ENCODE data around the gene ASNSD1.

The ASNSD1 gene

DNA sequence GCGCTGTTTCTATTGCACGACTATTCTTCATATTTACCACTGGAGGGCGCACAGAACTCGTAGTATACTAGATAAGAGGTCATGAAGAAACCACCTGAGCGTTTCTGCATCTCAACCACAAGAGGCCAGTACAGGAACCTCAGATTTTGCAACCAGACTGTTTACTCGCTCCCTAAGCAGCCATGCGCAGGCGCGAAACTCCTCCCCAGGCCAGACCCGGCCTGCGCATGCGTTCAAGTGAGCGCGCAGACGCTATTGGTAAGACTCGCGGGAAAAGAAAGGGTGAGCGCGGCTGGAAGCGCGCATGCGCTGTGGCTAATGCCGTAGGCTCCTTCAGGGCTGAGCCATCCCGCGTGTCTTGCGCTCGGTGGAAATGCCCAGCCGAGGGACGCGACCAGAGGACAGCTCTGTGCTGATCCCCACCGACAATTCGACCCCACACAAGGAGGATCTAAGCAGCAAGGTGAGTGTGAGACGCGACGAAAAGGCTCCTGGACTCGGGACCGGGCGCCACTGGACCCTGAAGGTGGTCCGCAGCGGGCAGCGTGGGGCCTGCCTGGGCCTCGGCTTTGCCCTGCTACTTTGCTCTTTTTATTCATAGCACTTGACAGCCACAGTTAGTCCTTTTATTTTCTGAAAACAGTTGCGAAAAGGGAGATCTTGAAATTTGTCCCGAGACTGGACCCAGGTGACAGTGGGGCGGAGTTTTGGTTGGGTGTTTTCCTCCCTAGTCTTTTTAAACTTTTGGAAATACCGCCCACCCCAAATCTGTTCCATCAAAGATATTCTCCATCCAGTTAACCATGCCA, at the start of gene ASNSD1:
Gene ASNSD1 (plus strand): TSS at position 312 of the 809 bp plus-strand sequence. CDS start 4,674 bp downstream, outside the sequence.
- peak within 1 kb of the TSS; percentile 99 for H2AFZ ChIP-seq
- no peaks in the 10 kb centered on the region for H3K27me3 ChIP-seq (ENCODE audit: control insufficient read depth, insufficient read depth, low read length)

GRCh38 chr2:189613077-189613636, 48.1 kb upstream of the ASNSD1 start:
- peak overlapping the region; percentile 53 for H3K4me3 ChIP-seq (ENCODE audit: low read depth, low read length)

More for the DNA sequence above, at the start of gene ASNSD1:
- Histone ChIP-seq H3K9ac (peak within 1 kb of the TSS; percentile 97), H3K27ac (peak within 1 kb of the TSS; percentile 79), H3K79me2 (peaks cover 12% of the 10 kb centered on the region), H3K4me2 (ENCODE audit: low read length) (peak within 1 kb of the TSS; percentile 98), H3K4me1 (peaks cover 8% of the 10 kb centered on the region), H3K9me3 (ENCODE audit: control insufficient read depth, low read length) (no peaks in the 10 kb centered on the region), H3K36me3 (ENCODE audit: control insufficient read depth, insufficient read depth, low read length) (no peaks in the 10 kb centered on the region), H3K4me3 (ENCODE audit: low read depth, low read length) (peak within 1 kb of the TSS; percentile 99)
- TF ChIP-seq CTCF (IDR thresholded peaks at IDR 0.05) = peak; percentile 98

GRCh38 chr2:189613650-189614420, 47.4 kb upstream of the ASNSD1 start:
- Histone ChIP-seq H3K4me2 (ENCODE audit: low read length) (no peak overlapping the region), H3K4me1 (peaks cover 21% of the 10 kb centered on the region), H2AFZ (peak overlapping the region; percentile 77), H3K27ac (peak overlapping the region; percentile 74), H3K36me3 (ENCODE audit: control insufficient read depth, insufficient read depth, low read length) (no peaks in the 10 kb centered on the region), H3K9ac (no peak overlapping the region), H3K79me2 (no peaks in the 10 kb centered on the region), H3K4me3 (ENCODE audit: low read depth, low read length) (peak overlapping the region; percentile 53), H3K9me3 (ENCODE audit: control insufficient read depth, low read length) (no peaks in the 10 kb centered on the region), H3K27me3 (ENCODE audit: control insufficient read depth, insufficient read depth, low read length) (no peaks in the 10 kb centered on the region)
- no peak for TF ChIP-seq CTCF (IDR thresholded peaks at IDR 0.05)

More at GRCh38 chr2:189613077-189613636, 48.1 kb upstream of the ASNSD1 start:
- Histone ChIP-seq H3K4me1 (peaks cover 21% of the 10 kb centered on the region), H3K9ac (no peak overlapping the region), H3K36me3 (ENCODE audit: control insufficient read depth, insufficient read depth, low read length) (no peaks in the 10 kb centered on the region), H3K79me2 (no peaks in the 10 kb centered on the region), H3K27ac (peak overlapping the region; percentile 74), H3K4me2 (ENCODE audit: low read length) (peak overlapping the region; percentile 54), H3K27me3 (ENCODE audit: control insufficient read depth, insufficient read depth, low read length) (no peaks in the 10 kb centered on the region), H3K9me3 (ENCODE audit: control insufficient read depth, low read length) (no peaks in the 10 kb centered on the region), H2AFZ (peak overlapping the region; percentile 77)
- TF ChIP-seq CTCF (IDR thresholded peaks at IDR 0.05) = no peak

GRCh38 chr2:189614585-189614984, 46.7 kb upstream of the ASNSD1 start:
- no peaks in the 10 kb centered on the region for H3K9me3 ChIP-seq (ENCODE audit: control insufficient read depth, low read length)
- H3K27ac ChIP-seq = no peak overlapping the region
- no peak overlapping the region for H3K4me2 ChIP-seq (ENCODE audit: low read length)
- H3K4me3 ChIP-seq (ENCODE audit: low read depth, low read length) = no peak overlapping the region
- TF ChIP-seq CTCF (IDR thresholded peaks at IDR 0.05) = no peak
- peaks cover 18% of the 10 kb centered on the region for H3K4me1 ChIP-seq
- H3K9ac ChIP-seq = no peak overlapping the region
- H2AFZ ChIP-seq = no peak overlapping the region
- no peaks in the 10 kb centered on the region for H3K79me2 ChIP-seq
- no peaks in the 10 kb centered on the region for H3K27me3 ChIP-seq (ENCODE audit: control insufficient read depth, insufficient read depth, low read length)
- no peaks in the 10 kb centered on the region for H3K36me3 ChIP-seq (ENCODE audit: control insufficient read depth, insufficient read depth, low read length)

Data from parathyroid adenoma (tissue), 2 donors.